Breast epithelium (tissue), 3 donors: ENCODE measurements around the gene SYNDIG1.

ENCODE experiments used
- CTCF ChIP-seq, 3 donors: fragments of 450-650 bp; IDR thresholded peaks; one replicate each; pipeline ENCODE4 v1.5.1; 2016 to 2017; ENCODE audit warnings: antibody characterized with exemption in 3 of 3, mild to moderate bottlenecking in 3 of 3, moderate library complexity in 3 of 3
- POLR2A ChIP-seq: fragments of 450-650 bp; IDR thresholded peaks from one replicate; pipeline ENCODE4 v1.6.1; 2016; ENCODE audit warnings: antibody characterized with exemption, mild to moderate bottlenecking, moderate library complexity

GRCh38 chr20:24533449-24533848, 64.0 kb downstream of the SYNDIG1 start:
- TF ChIP-seq CTCF (IDR thresholded peaks at IDR 0.05) (no peak), POLR2A (no peak)
